GM21390 (cell line): ENCODE results near the gene FAM200B.

Experiments used
- ATAC-seq: cut with Tn5 transposase; IDR thresholded peaks from one replicate; pipeline ENCODE4 v1.9.1; 2021; ENCODE audit not compliant: unreplicated experiment

FAM200B gene

GRCh38 chr4:15668566-15669435 lies 12.8 kb upstream of the FAM200B start:
- no peak for ATAC-seq

DNA sequence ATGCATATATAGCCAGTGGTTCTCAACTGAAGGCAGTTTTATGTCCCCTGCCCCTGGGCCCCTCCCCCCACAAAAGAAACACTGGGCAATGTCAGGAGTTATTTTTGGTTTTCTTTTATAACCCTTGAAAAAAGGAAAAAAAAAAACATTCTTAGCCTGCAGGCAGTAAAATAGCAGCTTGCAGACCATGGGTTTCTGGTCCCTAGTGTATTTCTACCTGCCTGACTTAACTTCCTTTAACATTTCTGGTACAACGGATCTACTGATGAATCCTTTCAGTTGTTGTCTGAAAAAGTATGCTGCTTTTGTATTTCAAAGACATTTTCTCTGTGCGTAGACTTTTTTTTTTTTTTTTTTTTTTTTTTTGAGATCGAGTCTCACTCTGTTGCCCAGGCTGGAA lies 11.1 kb upstream of the FAM200B start:
- ATAC-seq: no peak

DNA sequence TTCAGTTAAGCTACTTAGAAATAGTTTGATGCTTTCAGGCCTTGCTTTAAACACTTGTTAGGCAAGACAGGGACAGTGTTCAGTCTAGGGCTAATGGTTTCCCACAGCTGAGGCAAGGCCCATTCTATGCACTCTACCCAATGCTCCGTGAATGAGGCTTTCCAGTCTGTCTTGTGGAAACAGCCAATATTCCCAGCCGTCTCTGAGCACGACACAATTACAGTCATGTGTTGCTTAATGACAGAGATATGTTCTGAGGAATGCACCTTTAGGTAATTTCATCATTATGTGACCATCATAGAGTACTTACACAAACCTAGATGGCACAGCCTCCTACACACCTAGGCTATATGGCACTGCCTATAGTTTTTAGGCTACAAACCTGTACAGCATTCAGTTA lies 9.5 kb upstream of the FAM200B start:
- no peak for ATAC-seq

- ATAC-seq: no peak
Measured at GRCh38 chr4:15673337-15673736, 8.3 kb upstream of the FAM200B start.

GRCh38 chr4:15674046-15674445 lies 7.6 kb upstream of the FAM200B start:
- no peak for ATAC-seq

- ATAC-seq: no peak
Measured at GRCh38 chr4:15674926-15675325, 6.7 kb upstream of the FAM200B start.

DNA sequence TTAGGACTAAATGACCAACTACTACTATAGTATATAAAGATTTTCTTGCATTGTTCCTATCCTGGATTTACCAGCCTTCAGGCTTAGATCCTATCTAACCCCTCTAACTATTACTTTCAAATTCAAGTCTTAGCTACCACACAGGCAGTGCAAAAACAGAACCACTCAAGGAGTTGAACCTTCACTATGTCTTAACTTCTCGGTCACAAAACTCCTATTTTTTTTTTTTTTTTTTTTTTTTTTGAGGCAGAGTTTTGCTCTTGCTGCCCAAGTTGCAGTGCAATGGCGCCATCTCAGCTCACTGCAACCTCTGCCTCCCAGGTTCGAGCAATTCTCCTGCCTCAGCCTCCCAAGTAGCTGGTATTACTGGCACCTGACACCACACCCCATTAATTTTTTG lies 6.3 kb upstream of the FAM200B start:
- ATAC-seq: no peak

DNA sequence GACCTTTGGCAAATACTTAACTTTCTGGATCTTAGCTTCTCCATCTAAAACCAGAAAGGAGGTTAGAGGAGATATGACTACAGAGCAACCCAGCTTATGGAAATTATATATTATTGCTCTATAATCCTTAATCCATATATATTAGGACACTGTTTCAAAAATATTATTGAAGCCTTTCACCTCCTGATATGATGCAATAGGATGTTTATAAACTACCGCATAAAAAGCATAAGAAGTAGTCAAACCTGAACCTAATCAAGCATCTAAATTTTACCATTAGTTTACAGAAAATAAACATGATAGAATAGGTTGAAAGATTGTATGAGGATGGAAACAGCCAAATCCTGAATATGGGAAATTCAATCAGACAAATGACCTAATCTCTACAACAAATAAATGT lies 5.6 kb upstream of the FAM200B start:
- ATAC-seq: no peak

GRCh38 chr4:15676899-15677298 lies 4.7 kb upstream of the FAM200B start:
- no peak for ATAC-seq

DNA sequence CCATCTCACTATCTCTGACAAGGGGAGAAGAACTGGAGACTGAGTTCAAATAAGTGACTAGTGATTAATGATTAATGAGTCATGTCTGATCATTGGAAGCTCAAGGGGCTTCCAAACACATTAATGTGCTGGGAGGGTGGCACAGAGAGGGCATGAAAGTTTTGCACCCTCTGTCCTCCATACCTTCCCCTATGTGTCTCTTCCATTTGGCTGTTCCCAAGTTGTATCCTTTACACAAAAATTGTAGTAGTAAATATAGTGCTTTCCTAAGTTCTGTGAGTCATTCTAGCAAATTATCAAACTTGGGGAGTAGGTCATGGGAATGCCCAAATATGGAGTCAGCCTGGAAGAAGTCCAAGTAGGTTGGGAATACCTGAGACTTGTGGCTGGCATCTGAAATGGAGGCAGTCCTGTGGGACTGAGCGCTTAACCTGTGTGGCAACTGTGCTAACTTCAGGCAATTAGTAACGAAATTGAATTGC lies 4.1 kb upstream of the FAM200B start:
- ATAC-seq: no peak

DNA sequence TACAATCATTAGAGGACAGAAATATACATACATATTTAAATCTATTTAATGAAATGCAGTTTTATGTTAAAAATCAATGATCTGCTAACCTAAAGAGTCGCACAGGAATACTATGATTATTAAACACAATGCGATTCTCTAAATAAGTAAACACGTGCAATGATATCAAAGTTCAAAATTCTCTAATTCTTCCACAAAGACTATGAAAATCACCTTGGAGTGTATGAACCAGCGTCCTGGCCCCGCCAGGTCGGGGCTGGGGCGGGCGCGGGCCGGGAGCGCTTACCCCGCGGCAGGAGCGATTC lies 608 bp upstream of the FAM200B start:
- ATAC-seq: no peak

DNA sequence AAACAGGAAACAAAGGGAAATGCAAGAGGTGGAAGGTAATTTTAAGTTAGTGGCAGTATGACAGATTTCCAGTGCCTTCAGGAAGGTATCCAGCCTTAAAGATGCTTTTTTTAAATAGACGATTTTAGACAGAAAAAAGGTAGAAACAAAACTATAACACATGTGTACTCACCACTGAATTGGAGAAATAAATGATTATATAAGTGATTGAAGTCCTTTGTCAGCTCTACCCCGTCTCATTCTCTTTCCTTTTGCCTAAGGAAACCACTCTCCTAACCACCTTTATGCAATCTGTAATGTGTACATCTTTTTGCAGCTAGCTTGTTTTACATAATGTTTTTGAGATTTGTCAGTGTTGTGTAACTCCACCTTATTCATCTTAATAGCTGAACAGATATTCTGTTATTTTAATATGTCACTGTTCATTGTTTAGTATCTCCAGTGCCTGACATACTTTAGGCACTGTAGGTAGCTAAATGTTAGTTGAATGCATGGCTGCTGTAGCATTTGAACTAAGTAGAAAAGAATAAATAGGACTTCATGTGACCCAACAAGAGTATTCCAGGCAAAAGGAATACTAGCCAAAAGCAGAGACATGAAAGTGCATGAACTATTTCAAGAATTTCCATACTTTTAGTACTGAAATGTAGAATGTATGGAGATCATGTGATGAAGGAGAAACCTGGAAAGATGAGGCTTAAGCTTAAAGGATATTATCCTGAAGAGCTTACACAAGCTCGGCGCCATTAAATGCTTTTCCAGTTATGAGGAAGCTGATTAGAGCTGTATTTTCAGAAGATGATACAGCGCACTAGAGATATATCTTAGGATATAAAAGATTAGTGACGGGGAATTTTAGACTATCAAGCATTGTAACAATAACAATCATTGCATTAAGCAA lies 865 bp downstream of the FAM200B start:
- ATAC-seq: no peak

- no peak for ATAC-seq
Measured at GRCh38 chr4:15683143-15683495, 1.5 kb downstream of the FAM200B start.

GRCh38 chr4:15684498-15684897 lies 2.9 kb downstream of the FAM200B start:
- no peak for ATAC-seq

DNA sequence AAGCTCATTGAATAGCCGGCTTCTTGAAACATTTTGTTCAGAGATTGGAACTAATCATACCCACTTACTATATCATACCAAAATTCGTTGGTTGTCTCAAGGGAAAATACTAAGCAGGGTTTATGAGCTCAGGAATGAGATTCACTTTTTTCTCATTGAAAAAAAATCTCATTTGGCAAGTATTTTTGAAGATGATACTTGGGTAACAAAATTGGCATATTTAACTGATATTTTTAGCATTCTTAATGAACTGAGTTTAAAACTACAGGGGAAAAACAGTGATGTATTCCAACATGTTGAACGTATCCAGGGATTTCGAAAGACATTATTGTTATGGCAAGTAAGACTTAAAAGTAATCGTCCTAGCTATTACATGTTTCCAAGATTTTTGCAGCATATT lies 6.4 kb downstream of the FAM200B start:
- no peak for ATAC-seq

GRCh38 chr4:15689540-15689939 lies 7.9 kb downstream of the FAM200B start:
- ATAC-seq: no peak

GRCh38 chr4:15690020-15690809 lies 8.6 kb downstream of the FAM200B start:
- ATAC-seq: no peak

GRCh38 chr4:15691346-15692135 lies 9.9 kb downstream of the FAM200B start:
- ATAC-seq: no peak

DNA sequence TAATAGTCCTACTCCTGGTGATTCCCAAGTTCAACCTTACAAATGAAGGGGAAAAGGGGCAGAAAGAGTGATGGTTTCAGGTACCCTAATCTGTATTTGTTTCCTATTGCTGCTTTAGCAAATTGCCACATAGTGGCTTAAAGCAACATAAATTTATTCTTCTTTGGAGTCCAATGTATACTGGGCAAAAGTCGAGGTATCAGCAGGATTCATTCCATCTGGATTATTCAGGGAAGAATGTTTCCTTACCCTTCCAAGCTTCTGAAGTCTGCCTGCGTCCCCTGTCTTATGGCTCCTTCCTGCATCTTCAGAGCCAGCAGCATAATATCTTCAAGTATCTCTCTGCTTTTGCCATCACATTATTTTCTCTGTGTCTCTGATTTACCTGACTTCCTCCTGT lies 11.0 kb downstream of the FAM200B start:
- ATAC-seq: no peak

DNA sequence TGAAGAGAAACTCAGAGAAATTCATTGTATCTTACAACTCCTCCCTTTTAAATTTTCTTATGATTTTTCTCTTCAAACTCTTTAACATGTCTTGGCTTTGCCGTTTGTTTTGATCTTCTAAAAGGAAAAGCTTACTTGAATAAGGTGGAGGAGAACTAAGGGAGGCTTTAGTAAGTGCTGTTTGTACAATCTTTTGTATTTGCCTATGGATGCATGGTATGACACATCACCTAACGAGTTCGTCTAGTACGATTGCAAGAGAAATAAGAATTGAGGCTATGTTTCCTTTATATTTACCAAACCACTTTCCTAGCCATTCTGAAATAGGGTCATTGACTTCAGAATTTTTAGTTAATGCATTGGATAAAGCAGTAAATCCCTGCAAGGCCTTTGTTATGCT lies 12.8 kb downstream of the FAM200B start:
- no peak for ATAC-seq
